ENCODE data around the gene ZNG1B. TPM values are rescaled to one million over a fixed set of nuclear protein-coding genes. Genes with fewer than 3 reads are reported as not detected.
"Not testable (repeated sequence)": the region's sequence is repeated elsewhere in the genome, so short reads cannot be mapped to it uniquely, and the experiment has no call there.

The ZNG1B gene
- total RNA-seq: 10 to 100 TPM; 27.4 to 33.5 TPM

- Histone ChIP-seq H3K4me3 (peak within 1 kb of the TSS; percentile 43), H3K9ac (ENCODE audit: low read depth in 2 of 2, low read length in 2 of 2) (peak within 1 kb of the TSS in 1 of 2 donors; percentile 60), H3K27ac (peak within 1 kb of the TSS; percentile 60)
- H3K4me1 ChIP-seq; H3K27me3 ChIP-seq; intact Hi-C loops (cut with DNase I); H3K9me3 ChIP-seq; H3K36me3 ChIP-seq: not testable (repeated sequence)
- DNase-seq: peak; percentile 82
Observed at GRCh38 chr2:113437508-113438465, at the start of gene ZNG1B. TSS of gene ZNG1B (plus strand) at chr2:113437691. CDS start at chr2:113437869, 178 bp downstream.

GRCh38 chr2:113390124-113390849 is 47.2 kb upstream of the ZNG1B start:
- peak; percentile 91 for TF ChIP-seq CTCF (IDR thresholded peaks at IDR 0.05)
- no peaks in the 10 kb centered on the region for H3K4me1 ChIP-seq
- DNase-seq: peak; percentile 84
- H3K9ac ChIP-seq (ENCODE audit: low read depth in 2 of 2, low read length in 2 of 2): no peak overlapping the region
- H3K4me3 ChIP-seq: no peak overlapping the region
- H3K27ac ChIP-seq: no peak overlapping the region
- no peaks in the 10 kb centered on the region for H3K27me3 ChIP-seq
- H3K9me3 ChIP-seq: no peaks in the 10 kb centered on the region
- H3K36me3 ChIP-seq: no peaks in the 10 kb centered on the region
- intact Hi-C loops (cut with DNase I): no loop called here

GRCh38 chr2:113391073-113391472 is 46.4 kb upstream of the ZNG1B start:
- no peak for DNase-seq
- Histone ChIP-seq H3K9ac (ENCODE audit: low read depth in 2 of 2, low read length in 2 of 2) (no peak overlapping the region), H3K27ac (no peak overlapping the region), H3K27me3 (no peaks in the 10 kb centered on the region), H3K4me3 (no peak overlapping the region), H3K36me3 (no peaks in the 10 kb centered on the region), H3K4me1 (no peaks in the 10 kb centered on the region), H3K9me3 (no peaks in the 10 kb centered on the region)
- intact Hi-C loops (cut with DNase I): no loop called here
- no peak for TF ChIP-seq CTCF (IDR thresholded peaks at IDR 0.05)

- H3K36me3 ChIP-seq: no peaks in the 10 kb centered on the region
- H3K27me3 ChIP-seq: no peaks in the 10 kb centered on the region
- no peaks in the 10 kb centered on the region for H3K9me3 ChIP-seq
- H3K4me3 ChIP-seq: no peak overlapping the region
- no peak overlapping the region for H3K9ac ChIP-seq (ENCODE audit: low read depth in 2 of 2, low read length in 2 of 2)
- H3K27ac ChIP-seq: no peak overlapping the region
- DNase-seq: no peak
- intact Hi-C loops (cut with DNase I): no loop called here
- TF ChIP-seq CTCF (IDR thresholded peaks at IDR 0.05): no peak
- no peaks in the 10 kb centered on the region for H3K4me1 ChIP-seq
Observed at GRCh38 chr2:113406114-113406513, 31.4 kb upstream of the ZNG1B start.

GRCh38 chr2:113407446-113408099 is 29.9 kb upstream of the ZNG1B start:
- Histone ChIP-seq H3K9me3 (no peaks in the 10 kb centered on the region), H3K27me3 (no peaks in the 10 kb centered on the region), H3K27ac (no peak overlapping the region), H3K9ac (ENCODE audit: low read depth in 2 of 2, low read length in 2 of 2) (no peak overlapping the region), H3K4me3 (no peak overlapping the region), H3K36me3 (no peaks in the 10 kb centered on the region), H3K4me1 (no peaks in the 10 kb centered on the region)
- no peak for TF ChIP-seq CTCF (IDR thresholded peaks at IDR 0.05)
- DNase-seq: no peak
- intact Hi-C loops (cut with DNase I): no loop called here

GRCh38 chr2:113411725-113412352 is 25.7 kb upstream of the ZNG1B start:
- H3K9me3 ChIP-seq; H3K36me3 ChIP-seq; intact Hi-C loops (cut with DNase I); H3K4me1 ChIP-seq; H3K27ac ChIP-seq; H3K27me3 ChIP-seq; H3K9ac ChIP-seq (ENCODE audit: low read depth in 2 of 2, low read length in 2 of 2); H3K4me3 ChIP-seq; DNase-seq: not testable (repeated sequence)

DNA sequence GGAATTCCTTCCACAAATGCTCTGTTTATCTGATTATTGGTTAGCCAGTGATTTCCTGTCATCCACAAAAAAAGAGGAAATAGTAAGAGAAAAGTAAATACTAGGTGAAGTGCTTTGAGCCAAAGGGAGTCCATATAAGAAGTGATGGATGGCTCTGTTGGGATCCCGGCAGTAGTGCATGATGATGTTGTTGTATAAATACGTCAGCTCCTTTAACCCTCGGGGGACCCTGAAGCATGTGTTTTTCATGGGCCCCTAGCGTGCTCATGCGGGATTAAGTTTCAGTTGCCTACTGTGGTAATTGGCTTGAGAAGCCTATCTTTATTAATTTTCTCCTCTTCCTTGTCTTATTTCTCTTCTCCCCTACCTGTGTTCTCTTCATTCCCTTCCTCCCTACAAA is 24.7 kb upstream of the ZNG1B start:
- H3K4me3 ChIP-seq; DNase-seq; H3K4me1 ChIP-seq; H3K36me3 ChIP-seq; H3K27me3 ChIP-seq; intact Hi-C loops (cut with DNase I); H3K27ac ChIP-seq; H3K9ac ChIP-seq (ENCODE audit: low read depth in 2 of 2, low read length in 2 of 2); H3K9me3 ChIP-seq: not testable (repeated sequence)

- intact Hi-C loops (cut with DNase I); H3K9me3 ChIP-seq; H3K4me1 ChIP-seq; H3K27ac ChIP-seq; H3K36me3 ChIP-seq; H3K27me3 ChIP-seq; H3K4me3 ChIP-seq; DNase-seq; H3K9ac ChIP-seq (ENCODE audit: low read depth in 2 of 2, low read length in 2 of 2): not testable (repeated sequence)
Observed at GRCh38 chr2:113431773-113432172, 5.7 kb upstream of the ZNG1B start.

All from colonic mucosa (tissue), 4 donors.